D721Med (cell line): Measurements from ENCODE around the gene PSME1.

Experiments used
- DNase-seq: peaks from one replicate; pipeline ENCODE4 v3.0.0; 2011; ENCODE audit warnings: low spot score; ENCODE audit not compliant: insufficient read length
- FAIRE-seq: peaks from 2 replicates; lab custom pipeline; 2011; peaks lifted over from hg19 to GRCh38; lab: Jason Lieb, UNC
- CTCF ChIP-seq: IDR thresholded peaks from 2 replicates; pipeline ENCODE4 v1.5.1; 2012; ENCODE audit warnings: mild to moderate bottlenecking, control low read depth; ENCODE audit not compliant: insufficient read depth; ENCODE audit errors: missing control alignments

The PSME1 gene

GRCh38 chr14:24181371-24182077 is 45.5 kb downstream of the PSME1 start:
- no peak for FAIRE-seq
- no peak for TF ChIP-seq CTCF
- DNase-seq, result no peak

GRCh38 chr14:24182110-24182882 is 46.3 kb downstream of the PSME1 start:
- FAIRE-seq (no peak), DNase-seq (no peak)
- TF ChIP-seq CTCF, result no peak

- FAIRE-seq, result no peak
- no peak for TF ChIP-seq CTCF
- no peak for DNase-seq
Measured at GRCh38 chr14:24183014-24183481, 47.1 kb downstream of the PSME1 start.

GRCh38 chr14:24184104-24184970 is 48.3 kb downstream of the PSME1 start:
- no peak for DNase-seq
- no peak for FAIRE-seq
- no peak for TF ChIP-seq CTCF

GRCh38 chr14:24185026-24185425 is 49.0 kb downstream of the PSME1 start:
- no peak for DNase-seq
- no peak for TF ChIP-seq CTCF
- no peak for FAIRE-seq

GRCh38 chr14:24185741-24186140 is 49.7 kb downstream of the PSME1 start:
- TF ChIP-seq CTCF, result no peak
- FAIRE-seq, result no peak
- DNase-seq, result no peak
